Cardiac septum (tissue), 1 donor: ENCODE results near the gene MAML1. TPM values are rescaled to one million over a fixed set of nuclear protein-coding genes. Genes with fewer than 3 reads are reported as not detected.

Experiments
- DNase-seq: peaks from one replicate; pipeline ENCODE4 v3.0.0-alpha.2; 2020; ENCODE audit warnings: low spot score
- intact Hi-C: fragments of 100-400 bp; cut with DNase I; formaldehyde crosslinking; loops from one replicate; pipeline ENCODE4 v1.14.0; 2022
- total RNA-seq: library from RNA; stranded (reverse); fragmentation: NEBNext Ultra II Directional; extraction: Animal tissue kit (Norgen Biotek cat#: 25700); gene quantifications from one replicate; pipeline ENCODE4 v1.2.1, GENCODE V29; 2021
- donor health status: DM: no; HTN: no; CAD: no.

MAML1 gene
- total RNA-seq, 1 donor from 2014 or later: 13.2 TPM

- intact Hi-C loops: no loop called here
- DNase-seq: no peak
These were observed 68.1 kb downstream of the MAML1 start for GRCh38 chr5:179800696-179801201.

GRCh38 chr5:179801304-179802206 is 68.9 kb downstream of the MAML1 start:
- DNase-seq: peak; percentile 87
- intact Hi-C loops: no loop called here

GRCh38 chr5:179802207-179802883 is 69.7 kb downstream of the MAML1 start:
- intact Hi-C loops: no loop called here
- DNase-seq: no peak

GRCh38 chr5:179802950-179803562 is 70.4 kb downstream of the MAML1 start:
- no peak for DNase-seq
- intact Hi-C loops: no loop called here

GRCh38 chr5:179803651-179804554 is 71.3 kb downstream of the MAML1 start:
- intact Hi-C loops: no loop called here
- no peak for DNase-seq

- no peak for DNase-seq
- intact Hi-C loops: no loop called here
These were observed 71.9 kb downstream of the MAML1 start for GRCh38 chr5:179804555-179804947.

GRCh38 chr5:179805070-179805528 is 72.5 kb downstream of the MAML1 start:
- intact Hi-C loops: loop anchor here (5.0 kb wide), 1 partner anchor 102 kb away; the partner anchor contains the start of gene TBC1D9B
- peak; percentile 79 for DNase-seq

GRCh38 chr5:179805529-179806249 is 73.1 kb downstream of the MAML1 start:
- no peak for DNase-seq
- intact Hi-C loops: loop anchor here (1.0 to 5.0 kb wide), 2 partner anchors 16 to 102 kb away; partner anchors contain the start of gene TBC1D9B

GRCh38 chr5:179806250-179807048 is 73.8 kb downstream of the MAML1 start, which contains the start of gene MGAT4B:
TSS of gene MGAT4B (minus strand) at chr5:179806866. CDS start at chr5:179806583, 283 bp downstream.
- intact Hi-C loops: loop anchor here (1.0 to 5.0 kb wide), 2 partner anchors 15 to 101 kb away; partner anchors contain the start of gene TBC1D9B
- peak; percentile 90 for DNase-seq

GRCh38 chr5:179812135-179812825 is 79.7 kb downstream of the MAML1 start:
- intact Hi-C loops: no loop called here
- no peak for DNase-seq

- intact Hi-C loops: no loop called here
- DNase-seq: no peak
These were observed 80.5 kb downstream of the MAML1 start for GRCh38 chr5:179812997-179813607.

GRCh38 chr5:179814090-179814489 is 81.5 kb downstream of the MAML1 start:
- intact Hi-C loops: no loop called here

GRCh38 chr5:179815491-179816249 is 83.0 kb downstream of the MAML1 start:
- DNase-seq: no peak
- intact Hi-C loops: no loop called here

More at GRCh38 chr5:179814090-179814489, 81.5 kb downstream of the MAML1 start:
- no peak for DNase-seq

- intact Hi-C loops: no loop called here
- no peak for DNase-seq
These were observed 83.8 kb downstream of the MAML1 start for GRCh38 chr5:179816401-179816795.

- DNase-seq: no peak
- intact Hi-C loops: no loop called here
These were observed 84.3 kb downstream of the MAML1 start for GRCh38 chr5:179816796-179817469.
